AG09309 (cell line): ENCODE data around the gene DLG3.

Experiments used
- DNase-seq: peaks from one replicate; pipeline ENCODE4 v3.0.0-alpha.2; 2010; ENCODE audit warnings: low read depth
- H3K4me3 ChIP-seq: 2 replicates; pipeline ENCODE4 v1.5.1; 2011; ENCODE audit warnings: mild to moderate bottlenecking, low read depth, low read length, moderate library complexity; ENCODE audit not compliant: control insufficient read depth
- TF ChIP-seq, protein P1 (sequence below): IDR thresholded peaks from 2 replicates; pipeline ENCODE4 v1.5.1; 2011; ENCODE audit warnings: mild to moderate bottlenecking, low read depth, low read length, inconsistent platforms; ENCODE audit not compliant: insufficient read depth, control insufficient read depth; ENCODE audit errors: missing control alignments

The DLG3 gene

DNA sequence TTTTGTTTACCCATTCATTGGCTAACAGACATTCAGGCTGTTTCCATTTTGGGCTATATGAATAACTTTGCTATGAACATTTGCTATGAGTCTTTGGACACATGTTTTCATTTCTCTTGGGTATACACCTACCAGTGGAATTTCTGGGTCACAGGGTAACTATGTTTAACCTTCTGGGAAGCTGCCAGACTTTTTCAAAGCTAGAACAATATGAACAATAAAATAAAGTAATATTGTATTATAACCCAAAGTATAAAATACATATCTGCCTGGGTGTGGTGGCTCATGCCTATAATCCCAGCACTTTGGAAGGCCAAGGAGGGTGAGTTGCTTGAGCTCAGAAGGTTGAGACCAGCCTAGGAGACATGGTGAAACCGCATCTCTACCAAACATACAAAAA lies 90.6 kb downstream of the DLG3 start:
- TF ChIP-seq, protein P1, sequence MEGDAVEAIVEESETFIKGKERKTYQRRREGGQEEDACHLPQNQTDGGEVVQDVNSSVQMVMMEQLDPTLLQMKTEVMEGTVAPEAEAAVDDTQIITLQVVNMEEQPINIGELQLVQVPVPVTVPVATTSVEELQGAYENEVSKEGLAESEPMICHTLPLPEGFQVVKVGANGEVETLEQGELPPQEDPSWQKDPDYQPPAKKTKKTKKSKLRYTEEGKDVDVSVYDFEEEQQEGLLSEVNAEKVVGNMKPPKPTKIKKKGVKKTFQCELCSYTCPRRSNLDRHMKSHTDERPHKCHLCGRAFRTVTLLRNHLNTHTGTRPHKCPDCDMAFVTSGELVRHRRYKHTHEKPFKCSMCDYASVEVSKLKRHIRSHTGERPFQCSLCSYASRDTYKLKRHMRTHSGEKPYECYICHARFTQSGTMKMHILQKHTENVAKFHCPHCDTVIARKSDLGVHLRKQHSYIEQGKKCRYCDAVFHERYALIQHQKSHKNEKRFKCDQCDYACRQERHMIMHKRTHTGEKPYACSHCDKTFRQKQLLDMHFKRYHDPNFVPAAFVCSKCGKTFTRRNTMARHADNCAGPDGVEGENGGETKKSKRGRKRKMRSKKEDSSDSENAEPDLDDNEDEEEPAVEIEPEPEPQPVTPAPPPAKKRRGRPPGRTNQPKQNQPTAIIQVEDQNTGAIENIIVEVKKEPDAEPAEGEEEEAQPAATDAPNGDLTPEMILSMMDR = no peak
- no peak for DNase-seq
- no peak overlapping the region for H3K4me3 ChIP-seq

DNA sequence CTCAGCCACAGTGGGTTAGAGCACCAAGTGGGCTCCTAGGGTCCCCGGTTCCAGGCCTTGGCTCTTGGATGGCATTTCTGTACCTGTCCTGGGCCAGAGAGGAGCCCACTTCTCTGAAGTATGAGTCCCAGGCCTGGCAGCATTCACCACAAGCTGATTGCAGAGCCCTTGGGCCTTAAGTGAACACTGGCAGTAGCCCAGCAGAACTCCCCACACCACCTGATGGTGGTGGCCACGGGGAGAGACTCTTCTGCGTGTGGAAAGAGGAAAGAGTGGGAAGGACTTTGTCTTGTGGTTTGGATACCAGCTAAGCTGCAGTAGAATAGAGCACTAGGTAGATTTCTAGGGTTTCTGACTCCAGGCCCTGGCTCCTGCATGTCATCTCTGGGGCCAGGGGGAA lies 104.8 kb downstream of the DLG3 start:
- no peak for DNase-seq
- TF ChIP-seq, protein P1 = no peak
- no peak overlapping the region for H3K4me3 ChIP-seq

DNA sequence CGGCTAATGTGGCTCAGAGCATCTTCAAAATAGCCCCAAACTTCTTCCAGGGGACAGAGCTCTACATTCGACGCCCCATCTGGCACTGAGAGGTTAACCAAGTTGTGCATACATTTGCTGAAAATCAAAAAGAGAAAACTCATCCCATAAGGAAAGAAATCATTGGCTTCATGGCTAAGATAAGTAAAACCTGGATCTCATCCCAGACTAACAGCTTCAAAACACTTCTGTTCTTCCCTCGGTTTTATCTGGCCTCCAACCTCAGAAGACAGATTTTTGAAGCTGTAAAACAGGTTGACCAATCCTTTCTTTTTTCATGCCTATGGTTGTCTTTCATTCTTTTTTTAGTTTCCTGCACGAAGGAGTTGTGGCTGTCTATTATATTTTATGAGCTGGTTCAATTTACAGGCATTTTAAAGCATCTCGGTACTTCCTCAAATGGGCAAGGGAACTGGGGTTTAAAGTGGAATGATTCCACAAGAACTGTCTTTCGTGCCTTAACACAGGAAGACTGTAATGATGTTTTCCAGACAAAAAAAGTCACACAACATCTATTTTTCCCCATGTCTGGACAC lies 107.6 kb downstream of the DLG3 start:
- TF ChIP-seq, protein P1 = no peak
- no peak overlapping the region for H3K4me3 ChIP-seq
- DNase-seq = no peak

DNA sequence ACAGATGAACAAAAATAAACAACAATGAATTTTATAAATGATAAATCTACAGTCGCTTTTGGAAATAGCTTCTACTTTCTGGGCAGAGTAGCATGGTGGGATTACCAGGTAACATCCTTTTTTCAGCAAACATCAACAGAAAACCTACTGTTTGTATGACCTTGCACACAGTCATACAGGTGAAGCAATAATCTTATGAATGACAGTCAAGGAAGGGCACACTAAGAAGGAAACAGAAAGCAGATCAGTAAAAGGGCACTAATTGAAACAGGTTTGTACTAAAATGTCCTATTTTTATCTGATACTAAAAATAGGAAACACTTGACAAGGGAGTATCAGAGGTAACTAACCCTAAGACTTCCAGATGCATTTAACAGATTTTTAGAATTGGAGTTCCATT lies 108.9 kb downstream of the DLG3 start:
- no peak for DNase-seq
- no peak overlapping the region for H3K4me3 ChIP-seq
- TF ChIP-seq, protein P1 = no peak

DNA sequence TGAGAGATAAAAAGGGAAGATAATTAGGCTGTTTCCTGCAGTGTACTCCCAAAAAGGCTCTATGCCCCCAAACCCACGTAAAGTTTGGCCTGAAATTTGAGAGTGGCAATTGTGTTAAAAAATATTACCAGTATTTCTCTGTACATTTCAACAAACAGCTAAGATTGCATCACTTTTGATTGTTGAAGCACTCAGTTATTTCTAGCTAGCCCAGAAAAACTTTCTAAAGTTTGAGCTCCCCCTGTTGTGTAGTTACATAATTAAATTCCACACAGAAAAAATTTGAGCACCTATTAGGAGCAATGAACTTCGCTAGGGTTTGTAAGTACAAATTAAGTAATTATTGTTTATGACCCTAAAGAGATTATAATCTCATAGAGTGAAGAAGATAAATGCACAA lies 109.4 kb downstream of the DLG3 start:
- no peak for DNase-seq
- TF ChIP-seq, protein P1 = no peak
- H3K4me3 ChIP-seq = no peak overlapping the region

DNA sequence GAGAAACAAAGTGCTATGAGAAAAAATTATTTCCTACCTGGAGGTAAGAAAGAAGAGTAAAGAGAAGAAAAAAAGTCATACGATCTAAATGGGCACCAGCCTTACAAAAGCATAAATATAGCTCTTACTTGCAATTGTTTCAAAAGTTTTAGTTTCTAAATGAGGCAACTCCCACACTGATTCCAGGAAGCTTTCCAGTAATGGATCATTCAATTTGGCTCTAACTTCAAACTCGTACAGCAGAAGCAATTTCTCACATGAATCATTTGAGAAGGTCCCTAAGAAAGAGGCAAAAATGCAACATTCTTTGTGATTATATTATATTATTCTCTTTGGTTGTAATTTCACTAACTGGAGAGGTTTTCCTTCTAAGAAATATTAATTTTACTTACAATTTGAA lies 109.9 kb downstream of the DLG3 start:
- H3K4me3 ChIP-seq = no peak overlapping the region
- DNase-seq = no peak
- TF ChIP-seq, protein P1 = no peak

DNA sequence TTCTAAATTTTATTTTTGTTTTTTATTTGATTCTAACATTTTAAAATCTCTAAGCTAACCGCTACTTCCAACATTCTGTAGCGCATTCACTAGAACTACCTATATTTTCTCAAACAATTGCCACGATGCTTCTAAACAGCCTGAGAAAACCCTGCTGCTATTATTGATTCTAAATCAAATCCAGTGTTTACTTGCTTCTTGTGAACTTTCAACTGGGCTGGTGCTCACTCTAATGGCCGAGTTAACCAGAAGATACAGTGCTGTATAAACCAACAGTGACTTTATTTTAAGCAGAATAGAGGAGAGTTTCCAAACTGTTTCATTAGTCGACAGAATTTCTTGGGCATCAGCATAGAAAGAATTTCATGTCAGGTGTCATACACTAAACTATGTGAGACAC lies 110.3 kb downstream of the DLG3 start:
- DNase-seq = no peak
- H3K4me3 ChIP-seq = no peak overlapping the region
- TF ChIP-seq, protein P1 = no peak
